Measurements from ENCODE around the gene WWOX. TPM values are rescaled to one million over a fixed set of nuclear protein-coding genes. Genes with fewer than 3 reads are reported as not detected.

Gene WWOX
- total and polyA plus RNA-seq, 2 donors (not counting 3 experiments of a cell fraction or from before 2014, with no cell fraction given): 6.2 to 12.5 TPM

- Histone ChIP-seq H3K4me1 (ENCODE audit: control insufficient read depth, extremely low read depth, insufficient read depth, low read length) (peaks cover 9% of the 10 kb centered on the region), H3K9me3 (replicated peaks; ENCODE audit: control insufficient read depth, insufficient read depth, low read length) (no peaks in the 10 kb centered on the region), H3K4me3 (replicated peaks in 1 of 3; ENCODE audit: insufficient read depth in 1 of 3, low read depth in 1 of 3, low read length in 3 of 3) (no peak overlapping the region), H3K27me3 (ENCODE audit: control insufficient read depth in 2 of 2, insufficient read depth in 2 of 2, low read length in 2 of 2) (no peaks in the 10 kb centered on the region), H3K79me2 (ENCODE audit: control insufficient read depth, insufficient read depth, low read length) (no peaks in the 10 kb centered on the region), H3K9ac (replicated peaks; ENCODE audit: extremely low read depth, insufficient read depth, low read length) (no peak overlapping the region), H3K4me2 (ENCODE audit: insufficient read depth, low read length) (no peak overlapping the region), H2AFZ (ENCODE audit: low read depth, low read length) (no peak overlapping the region), H4K20me1 (replicated peaks; ENCODE audit: control insufficient read depth, extremely low read depth, insufficient read depth, low read length) (no peaks in the 10 kb centered on the region), H3K27ac (ENCODE audit: insufficient read depth, low read depth, low read length) (no peak overlapping the region), H3K9me1 (replicated peaks; ENCODE audit: control insufficient read depth, extremely low read depth, insufficient read depth, low read length) (no peaks in the 10 kb centered on the region), H3K36me3 (ENCODE audit: control insufficient read depth in 2 of 2, extremely low read depth in 1 of 2, insufficient read depth in 2 of 2, low read length in 2 of 2) (no peaks in the 10 kb centered on the region)
- BruUV-seq (replicated peaks): no TSS peak
- ChIA-PET POLR2A (no interaction called here), CTCF (interaction anchor here (0.7 kb wide), 1 partner anchor 95 kb away, joined by 3 read pairs; no protein-coding TSS in a partner anchor)
- FAIRE-seq (no peak), DNase-seq (ENCODE audit: low read depth, low spot score) (no peak)
- TF ChIP-seq GATA2 (IDR thresholded peaks at IDR 0.05; ENCODE audit: insufficient read depth, insufficient read length, low read depth, low read length) (no peak), POLR2A (IDR thresholded peaks at IDR 0.05; ENCODE audit: low read depth, low read length) (no peak), JUN (IDR thresholded peaks at IDR 0.05; ENCODE audit: borderline replicate concordance, insufficient read depth, insufficient read length, low read depth) (no peak), FOS (IDR thresholded peaks at IDR 0.05; ENCODE audit: borderline replicate concordance, insufficient read depth, low read length) (no peak), EZH2 (IDR thresholded peaks at IDR 0.05; ENCODE audit: borderline replicate concordance, low read depth, low read length, severe bottlenecking) (no peak), CTCF (IDR thresholded peaks at IDR 0.05; ENCODE audit: extremely low read depth in 1 of 2, insufficient read depth in 1 of 2, low read depth in 1 of 2, low read length in 2 of 2) (no peak), MAX (IDR thresholded peaks at IDR 0.05; ENCODE audit: insufficient read depth, insufficient read length) (no peak), MYC (IDR thresholded peaks at IDR 0.05; ENCODE audit: low read depth, low read length) (no peak), POLR2AphosphoS5 (IDR thresholded peaks at IDR 0.05; ENCODE audit: insufficient read depth, low read depth, low read length) (no peak)
- dilution Hi-C loops (cut with MboI; ENCODE audit: extremely low pct_ligation_motif_present, low sequenced_read_pairs): no loop called here
- intact Hi-C loops (cut with micrococcal nuclease): loop anchor here (5.0 kb wide), 1 partner anchor 511 kb away; no protein-coding TSS in a partner anchor
Measured at GRCh38 chr16:78098087-78098486, 1.4 kb upstream of the WWOX start.
